ENCODE data around the gene AGBL4. TPM values are rescaled to one million over a fixed set of nuclear protein-coding genes. Genes with fewer than 3 reads are reported as not detected.

Gene AGBL4
- total RNA-seq, 1 experiment from 2014 or later = not detected

- no TSS peak for BruUV-seq (replicated peaks)
- no peak for DNase-seq (ENCODE audit: low read depth, low spot score)
- ATAC-seq = no peak
- Histone ChIP-seq H3K9me3 (ENCODE audit: control insufficient read depth in 1 of 2, insufficient read depth in 1 of 2, low read depth in 1 of 2, low read length in 2 of 2) (no peaks in the 10 kb centered on the region), H2AFZ (ENCODE audit: low read depth, low read length, poor library complexity, severe bottlenecking) (no peak overlapping the region), H3K9me2 (ENCODE audit: insufficient read depth) (no peaks in the 10 kb centered on the region), H3K4me3 (replicated peaks in 1 of 2; ENCODE audit: low read depth in 1 of 2, low read length in 2 of 2) (no peak overlapping the region), H3K27ac (ENCODE audit: low read depth, low read length) (no peak overlapping the region), H3K79me2 (ENCODE audit: insufficient read depth, low read length) (no peaks in the 10 kb centered on the region), H3K4me1 (ENCODE audit: control insufficient read depth in 1 of 2, insufficient read depth in 2 of 2, low read length in 2 of 2) (no peaks in the 10 kb centered on the region), H4K20me1 (ENCODE audit: insufficient read depth) (no peaks in the 10 kb centered on the region), H3K9ac (ENCODE audit: low read length) (no peak overlapping the region), H3K36me3 (ENCODE audit: control insufficient read depth in 1 of 2, insufficient read depth in 2 of 2, low read length in 2 of 2) (no peaks in the 10 kb centered on the region), H3K27me3 (ENCODE audit: insufficient read depth, low read length) (peaks cover 24% of the 10 kb centered on the region), H3K4me2 (ENCODE audit: low read length) (no peak overlapping the region)
- CTCF ChIA-PET = no interaction called here
- intact Hi-C loops (cut with micrococcal nuclease) = no loop called here
- RAD21 ChIA-PET (ENCODE audit: low non-redundant PET in 1 of 2, low total read pairs in 2 of 2, uncharacterized antibody in 2 of 2, unreplicated experiment in 2 of 2) = no interaction called here
- TF ChIP-seq YY1 (IDR thresholded peaks at IDR 0.05; ENCODE audit: extremely low read depth, insufficient replicate concordance, low read depth, low read length) (no peak), SRF (IDR thresholded peaks at IDR 0.05; ENCODE audit: low read depth) (no peak), SP1 (IDR thresholded peaks at IDR 0.05; ENCODE audit: low read depth) (no peak), ELF1 (IDR thresholded peaks at IDR 0.05; ENCODE audit: borderline replicate concordance, low read depth) (no peak), POLR2A (IDR thresholded peaks at IDR 0.05; ENCODE audit: borderline replicate concordance, extremely low read depth, insufficient read depth, insufficient read length) (no peak), EGR1 (IDR thresholded peaks at IDR 0.05; ENCODE audit: low read depth) (no peak), ATF3 (IDR thresholded peaks at IDR 0.05) (no peak), RAD21 (IDR thresholded peaks at IDR 0.05; ENCODE audit: low read depth) (no peak), POLR2AphosphoS5 (IDR thresholded peaks at IDR 0.05; ENCODE audit: low read depth, low read length) (no peak), SIN3A (IDR thresholded peaks at IDR 0.05; ENCODE audit: low read depth) (no peak)
- POLR2A ChIA-PET = no interaction called here
Observed at GRCh38 chr1:48591181-48591580, 1432.6 kb downstream of the AGBL4 start.

GRCh38 chr1:48588061-48588460 lies 1435.7 kb downstream of the AGBL4 start:
- H3K9ac ChIP-seq (ENCODE audit: low read length) = no peak overlapping the region
- no peak overlapping the region for H2AFZ ChIP-seq (ENCODE audit: low read depth, low read length, poor library complexity, severe bottlenecking)
- no peak overlapping the region for H3K4me2 ChIP-seq (ENCODE audit: low read length)
- DNase-seq (ENCODE audit: low read depth, low spot score) (no peak), ATAC-seq (no peak)
- ChIA-PET POLR2A (no interaction called here), RAD21 (ENCODE audit: low non-redundant PET in 1 of 2, low total read pairs in 2 of 2, uncharacterized antibody in 2 of 2, unreplicated experiment in 2 of 2) (no interaction called here), CTCF (no interaction called here)
- H3K36me3 ChIP-seq (ENCODE audit: control insufficient read depth in 1 of 2, insufficient read depth in 2 of 2, low read length in 2 of 2) = no peaks in the 10 kb centered on the region
- no peaks in the 10 kb centered on the region for H4K20me1 ChIP-seq (ENCODE audit: insufficient read depth)
- peaks cover 52% of the 10 kb centered on the region for H3K27me3 ChIP-seq (ENCODE audit: insufficient read depth, low read length)
- no peaks in the 10 kb centered on the region for H3K79me2 ChIP-seq (ENCODE audit: insufficient read depth, low read length)
- intact Hi-C loops (cut with micrococcal nuclease) = no loop called here
- TF ChIP-seq RAD21 (IDR thresholded peaks at IDR 0.05; ENCODE audit: low read depth) = no peak
- TF ChIP-seq YY1 (IDR thresholded peaks at IDR 0.05; ENCODE audit: extremely low read depth, insufficient replicate concordance, low read depth, low read length) = no peak
- no peak for TF ChIP-seq CEBPB (IDR thresholded peaks at IDR 0.05; ENCODE audit: low read depth)
- TF ChIP-seq ELF1 (IDR thresholded peaks at IDR 0.05; ENCODE audit: borderline replicate concordance, low read depth) = no peak
- H3K9me2 ChIP-seq (ENCODE audit: insufficient read depth) = no peaks in the 10 kb centered on the region
- BruUV-seq (replicated peaks) = no TSS peak
- no peaks in the 10 kb centered on the region for H3K4me1 ChIP-seq (ENCODE audit: control insufficient read depth in 1 of 2, insufficient read depth in 2 of 2, low read length in 2 of 2)
- H3K27ac ChIP-seq (ENCODE audit: low read depth, low read length) = no peak overlapping the region
- no peaks in the 10 kb centered on the region for H3K9me3 ChIP-seq (ENCODE audit: control insufficient read depth in 1 of 2, insufficient read depth in 1 of 2, low read depth in 1 of 2, low read length in 2 of 2)
- no peak overlapping the region for H3K4me3 ChIP-seq (replicated peaks in 1 of 2; ENCODE audit: low read depth in 1 of 2, low read length in 2 of 2)

Data from HCT116 (cell line).